Osteocyte (in vitro differentiated cells): ENCODE measurements around the gene MGAT5. TPM values are rescaled to one million over a fixed set of nuclear protein-coding genes. Genes with fewer than 3 reads are reported as not detected.

Experiments used
- DNase-seq: peaks from one replicate; pipeline ENCODE4 v3.0.0; 2021; ENCODE audit warnings: mixed read lengths; ENCODE audit not compliant: unreplicated experiment; ENCODE audit errors: extremely low spot score
- H3K27ac Mint-ChIP-seq: one replicate; pipeline ENCODE4 v1.8.0; 2021; ENCODE audit warnings: mild to moderate bottlenecking, mixed read lengths; ENCODE audit not compliant: unreplicated experiment
- H3K27me3 Mint-ChIP-seq: one replicate; pipeline ENCODE4 v1.8.0; 2021; ENCODE audit warnings: mixed read lengths; ENCODE audit not compliant: unreplicated experiment
- H3K36me3 Mint-ChIP-seq: one replicate; pipeline ENCODE4 v1.8.0; 2021; ENCODE audit warnings: mixed read lengths; ENCODE audit not compliant: unreplicated experiment
- H3K4me1 Mint-ChIP-seq: one replicate; pipeline ENCODE4 v1.8.0; 2021; ENCODE audit warnings: mixed read lengths; ENCODE audit not compliant: unreplicated experiment
- H3K4me3 Mint-ChIP-seq: one replicate; pipeline ENCODE4 v1.8.0; 2021; ENCODE audit warnings: mild to moderate bottlenecking, moderate library complexity, mixed read lengths; ENCODE audit not compliant: unreplicated experiment
- H3K9me3 Mint-ChIP-seq: one replicate; pipeline ENCODE4 v1.8.0; 2021; ENCODE audit warnings: mixed read lengths; ENCODE audit not compliant: unreplicated experiment
- total RNA-seq: library from RNA; stranded (reverse); gene quantifications from 2 replicates; pipeline ENCODE4 v1.2.1, GENCODE V29; 2021
- TF ChIP-seq, protein P1 (sequence below): fragments of 200-600 bp; sonication (generic); IDR thresholded peaks from 2 replicates; pipeline ENCODE4 v1.5.0; 2021; ENCODE audit warnings: antibody characterized with exemption, mild to moderate bottlenecking, moderate library complexity

Gene MGAT5
- total RNA-seq, 1 donor from 2014 or later = 22.6 TPM

DNA sequence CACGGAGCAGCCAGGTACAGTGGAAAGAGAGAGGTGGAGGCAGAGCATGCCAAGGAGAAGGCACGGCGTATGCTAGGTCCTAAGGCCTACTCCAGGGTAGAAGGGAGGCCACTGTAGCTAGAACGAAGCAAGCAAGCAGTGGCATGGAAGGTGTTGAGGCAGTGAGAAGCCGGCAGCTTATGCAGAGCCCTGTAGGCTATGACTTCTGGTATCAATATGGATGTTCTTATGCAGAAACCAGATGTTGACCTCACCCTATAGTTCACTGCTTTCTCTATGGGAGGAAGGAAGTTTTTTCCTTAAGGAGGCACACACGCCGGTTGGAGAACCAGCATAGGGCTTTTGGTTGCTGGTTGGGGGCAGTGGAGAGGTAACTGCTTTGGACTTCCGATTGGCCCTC, 6.1 kb downstream of the MGAT5 start:
- TF ChIP-seq, protein P1, sequence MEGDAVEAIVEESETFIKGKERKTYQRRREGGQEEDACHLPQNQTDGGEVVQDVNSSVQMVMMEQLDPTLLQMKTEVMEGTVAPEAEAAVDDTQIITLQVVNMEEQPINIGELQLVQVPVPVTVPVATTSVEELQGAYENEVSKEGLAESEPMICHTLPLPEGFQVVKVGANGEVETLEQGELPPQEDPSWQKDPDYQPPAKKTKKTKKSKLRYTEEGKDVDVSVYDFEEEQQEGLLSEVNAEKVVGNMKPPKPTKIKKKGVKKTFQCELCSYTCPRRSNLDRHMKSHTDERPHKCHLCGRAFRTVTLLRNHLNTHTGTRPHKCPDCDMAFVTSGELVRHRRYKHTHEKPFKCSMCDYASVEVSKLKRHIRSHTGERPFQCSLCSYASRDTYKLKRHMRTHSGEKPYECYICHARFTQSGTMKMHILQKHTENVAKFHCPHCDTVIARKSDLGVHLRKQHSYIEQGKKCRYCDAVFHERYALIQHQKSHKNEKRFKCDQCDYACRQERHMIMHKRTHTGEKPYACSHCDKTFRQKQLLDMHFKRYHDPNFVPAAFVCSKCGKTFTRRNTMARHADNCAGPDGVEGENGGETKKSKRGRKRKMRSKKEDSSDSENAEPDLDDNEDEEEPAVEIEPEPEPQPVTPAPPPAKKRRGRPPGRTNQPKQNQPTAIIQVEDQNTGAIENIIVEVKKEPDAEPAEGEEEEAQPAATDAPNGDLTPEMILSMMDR = no peak
- Mint-ChIP-seq H3K4me3 (no peak overlapping the region), H3K9me3 (no peaks in the 10 kb centered on the region), H3K4me1 (peaks cover 27% of the 10 kb centered on the region), H3K27ac (no peak overlapping the region), H3K36me3 (no peaks in the 10 kb centered on the region), H3K27me3 (no peaks in the 10 kb centered on the region)
- DNase-seq = no peak

DNA sequence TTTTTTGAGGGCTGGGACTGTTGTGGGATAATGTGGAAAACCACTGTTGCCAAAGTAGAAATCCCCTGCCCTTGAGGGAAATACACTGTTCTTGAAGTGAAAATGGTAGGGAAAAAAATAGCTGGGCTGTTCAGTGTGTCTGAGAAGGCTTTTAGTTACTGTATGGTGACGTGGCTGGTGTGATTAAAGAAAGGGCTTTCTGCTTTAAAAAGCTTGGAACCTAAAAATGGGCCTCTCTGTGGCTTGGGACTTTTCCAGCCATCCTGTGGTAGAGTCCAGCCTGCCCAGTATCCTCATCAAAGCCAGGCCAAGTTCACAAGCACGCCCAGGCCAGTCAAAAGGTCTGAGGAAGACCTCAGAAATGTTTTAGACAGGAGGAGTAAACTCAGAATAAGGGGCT, 6.8 kb downstream of the MGAT5 start:
- H3K4me1 Mint-ChIP-seq = peaks cover 26% of the 10 kb centered on the region
- H3K27me3 Mint-ChIP-seq = no peaks in the 10 kb centered on the region
- H3K4me3 Mint-ChIP-seq = no peak overlapping the region
- H3K9me3 Mint-ChIP-seq = no peaks in the 10 kb centered on the region
- TF ChIP-seq, protein P1 = no peak
- H3K27ac Mint-ChIP-seq = no peak overlapping the region
- H3K36me3 Mint-ChIP-seq = no peaks in the 10 kb centered on the region
- no peak for DNase-seq

DNA sequence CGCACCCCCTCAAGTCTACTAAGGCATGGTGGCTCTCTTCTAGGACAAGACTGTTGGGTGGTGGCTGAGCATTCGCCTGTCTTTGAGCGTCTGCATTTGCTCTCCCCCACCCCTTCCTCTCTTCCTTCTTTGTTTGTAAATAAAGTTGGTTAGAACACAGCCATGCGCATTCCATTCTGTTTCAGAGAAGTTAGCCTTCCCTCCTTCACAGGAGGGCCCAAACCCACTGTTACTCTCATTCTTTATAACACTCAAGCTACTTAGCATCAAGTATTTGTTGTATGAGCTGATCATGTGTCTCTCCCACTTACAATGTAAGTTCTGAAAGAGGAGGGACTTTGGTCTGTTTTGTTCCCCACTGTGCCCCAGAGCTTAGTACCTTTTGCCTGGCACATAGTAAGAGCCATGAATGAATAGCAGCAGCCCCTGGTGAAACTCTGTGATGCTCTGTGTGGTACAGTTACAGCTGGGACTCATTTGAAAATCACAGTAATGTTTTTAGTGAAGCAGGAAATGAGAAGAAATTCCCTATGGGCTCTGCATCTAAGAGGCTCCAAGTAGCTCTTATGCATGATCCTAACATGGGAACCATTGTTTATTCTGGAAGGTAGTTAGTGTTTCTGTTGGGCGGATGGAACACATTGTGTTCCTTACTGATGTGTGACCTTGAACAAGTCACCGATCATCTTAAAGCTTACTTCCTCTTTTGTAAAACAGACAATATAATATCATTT, 7.7 kb downstream of the MGAT5 start:
- peak overlapping the region; percentile 50 for H3K27ac Mint-ChIP-seq
- H3K36me3 Mint-ChIP-seq = no peaks in the 10 kb centered on the region
- H3K4me1 Mint-ChIP-seq = peaks cover 26% of the 10 kb centered on the region
- no peaks in the 10 kb centered on the region for H3K27me3 Mint-ChIP-seq
- no peak overlapping the region for H3K4me3 Mint-ChIP-seq
- DNase-seq = no peak
- no peaks in the 10 kb centered on the region for H3K9me3 Mint-ChIP-seq
- TF ChIP-seq, protein P1 = no peak

DNA sequence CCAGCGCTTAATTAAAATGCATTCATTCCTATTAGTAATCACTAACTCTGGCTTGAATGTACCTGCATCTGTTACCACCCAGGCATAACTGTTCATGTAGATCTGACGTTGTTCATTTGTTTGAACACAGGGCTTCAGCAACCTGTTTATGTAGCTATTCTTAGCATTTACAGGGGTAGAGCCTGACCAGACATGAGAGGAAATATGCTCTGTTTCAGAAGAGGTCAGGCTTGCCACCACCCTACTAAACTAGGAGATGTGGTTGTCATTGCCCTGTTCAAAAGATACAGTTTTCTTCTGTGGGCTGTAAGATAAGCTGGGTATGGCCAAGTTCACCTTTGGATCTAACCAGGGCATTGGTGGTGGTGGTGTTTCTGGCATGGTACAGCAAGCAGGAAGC, 8.8 kb downstream of the MGAT5 start:
- TF ChIP-seq, protein P1 = no peak

DNA sequence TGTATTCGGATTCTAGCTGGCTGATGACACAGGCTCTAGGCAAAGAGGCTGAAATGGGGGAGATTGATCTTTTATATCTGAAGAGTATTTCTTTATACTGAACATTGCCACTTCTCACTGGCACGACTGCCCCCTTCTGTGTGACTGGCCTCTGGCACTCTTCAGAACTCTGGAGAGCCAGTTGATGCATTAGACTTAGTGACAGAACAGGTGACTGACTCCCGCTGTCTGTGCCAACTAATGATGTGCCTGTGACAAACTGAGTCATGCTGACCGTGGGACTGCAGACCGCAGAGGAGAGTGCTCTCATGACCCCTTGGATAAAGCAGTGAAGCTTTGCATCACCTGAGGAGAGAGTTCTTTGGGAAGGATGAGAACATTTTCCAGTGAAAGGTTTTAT, 14.4 kb downstream of the MGAT5 start:
- peaks cover 5% of the 10 kb centered on the region for H3K36me3 Mint-ChIP-seq
- no peak overlapping the region for H3K4me3 Mint-ChIP-seq
- H3K4me1 Mint-ChIP-seq = no peaks in the 10 kb centered on the region
- no peaks in the 10 kb centered on the region for H3K9me3 Mint-ChIP-seq
- no peak overlapping the region for H3K27ac Mint-ChIP-seq
- DNase-seq = no peak
- no peaks in the 10 kb centered on the region for H3K27me3 Mint-ChIP-seq
- TF ChIP-seq, protein P1 = no peak

More for the DNA sequence above, 8.8 kb downstream of the MGAT5 start:
- Mint-ChIP-seq H3K36me3 (no peaks in the 10 kb centered on the region), H3K9me3 (no peaks in the 10 kb centered on the region), H3K27me3 (no peaks in the 10 kb centered on the region), H3K27ac (no peak overlapping the region), H3K4me3 (no peak overlapping the region), H3K4me1 (peaks cover 26% of the 10 kb centered on the region)
- no peak for DNase-seq
